Measurements from ENCODE around the gene AGGF1.

- TF ChIP-seq CTCF (IDR thresholded peaks at IDR 0.05; ENCODE audit: low read depth, low read length) = no peak
- no peak for TF ChIP-seq POLR2A (IDR thresholded peaks at IDR 0.05; ENCODE audit: extremely low read depth, insufficient read length)
Observed at GRCh38 chr5:77022511-77023417, 7.4 kb upstream of the AGGF1 start.

Data from NB4 (cell line).